Calu3 (cell line): ENCODE results near the gene HTR2B. TPM values are rescaled to one million over a fixed set of nuclear protein-coding genes. Genes with fewer than 3 reads are reported as not detected.

Experiments used
- BruUV-seq: library from RNA; stranded (reverse); fragments of 400-500 nt; replicated peaks from 2 replicates; lab custom pipeline; 2021; lab: Mats Ljungman, UMichigan
- CTCF ChIA-PET: fragments of 300-600 bp; sonication (Branson Sonifier 250); formaldehyde crosslinking; loops from one replicate; lab custom pipeline; 2022; ENCODE audit warnings: antibody characterized with exemption; lab: Charles Lee
- DNase-seq: peaks from one replicate; pipeline ENCODE4 v3.0.0; 2022
- H3K27ac Mint-ChIP-seq: one replicate; pipeline ENCODE4 v1.8.0; 2022; ENCODE audit warnings: mixed read lengths; ENCODE audit not compliant: unreplicated experiment
- H3K27me3 Mint-ChIP-seq: one replicate; pipeline ENCODE4 v1.8.0; 2022; ENCODE audit warnings: mixed read lengths; ENCODE audit not compliant: unreplicated experiment
- H3K36me3 Mint-ChIP-seq: one replicate; pipeline ENCODE4 v1.8.0; 2022; ENCODE audit warnings: mild to moderate bottlenecking, moderate library complexity, mixed read lengths; ENCODE audit not compliant: insufficient read depth, unreplicated experiment
- H3K4me1 Mint-ChIP-seq: one replicate; pipeline ENCODE4 v1.8.0; 2022; ENCODE audit warnings: mild to moderate bottlenecking, low read depth, mixed read lengths; ENCODE audit not compliant: unreplicated experiment
- H3K4me3 Mint-ChIP-seq: one replicate; pipeline ENCODE4 v1.8.0; 2022; ENCODE audit warnings: mild to moderate bottlenecking, low read depth, moderate library complexity, mixed read lengths; ENCODE audit not compliant: unreplicated experiment
- H3K9me3 Mint-ChIP-seq: one replicate; pipeline ENCODE4 v1.8.0; 2022; ENCODE audit warnings: low read depth, mixed read lengths; ENCODE audit not compliant: unreplicated experiment
- CTCF ChIP-seq: fragments of 200-600 bp; IDR thresholded peaks from one replicate; pipeline ENCODE4 v1.8.0; 2022; ENCODE audit warnings: antibody characterized with exemption; ENCODE audit not compliant: unreplicated experiment
- intact Hi-C: fragments of 100-400 bp; cut with micrococcal nuclease; formaldehyde crosslinking; loops from one replicate; pipeline ENCODE4 v1.10.0; 2022; ENCODE audit not compliant: unreplicated experiment
- total RNA-seq: library from RNA; stranded (reverse); gene quantifications from 2 replicates; pipeline ENCODE4 v1.2.3, GENCODE V29; 2022

Gene HTR2B
- total RNA-seq, 1 experiment from 2014 or later, result not detected

GRCh38 chr2:231059756-231060155 is 65.1 kb downstream of the HTR2B start:
- intact Hi-C loops, result loop anchor here (10.0 kb wide), 1 partner anchor 155 kb away; no protein-coding TSS in a partner anchor
- Mint-ChIP-seq H3K27me3 (no peaks in the 10 kb centered on the region), H3K4me1 (peaks cover 30% of the 10 kb centered on the region), H3K4me3 (peak overlapping the region; percentile 85), H3K9me3 (no peaks in the 10 kb centered on the region), H3K36me3 (peaks cover 51% of the 10 kb centered on the region), H3K27ac (peak overlapping the region; percentile 54)
- CTCF ChIA-PET, result no interaction called here
- BruUV-seq, result no TSS peak
- no peak for TF ChIP-seq CTCF
- DNase-seq, result no peak

- Mint-ChIP-seq H3K4me3 (peak overlapping the region; percentile 85), H3K4me1 (peaks cover 30% of the 10 kb centered on the region), H3K36me3 (peaks cover 50% of the 10 kb centered on the region), H3K9me3 (no peaks in the 10 kb centered on the region), H3K27me3 (peaks cover 8% of the 10 kb centered on the region), H3K27ac (peak overlapping the region; percentile 54)
- DNase-seq, result no peak
- TF ChIP-seq CTCF, result no peak
- no TSS peak for BruUV-seq
- CTCF ChIA-PET, result no interaction called here
- intact Hi-C loops, result loop anchor here (10.0 kb wide), 1 partner anchor 154 kb away; no protein-coding TSS in a partner anchor
These were observed 65.9 kb downstream of the HTR2B start for GRCh38 chr2:231058761-231059550.

Other genes starting within 250 kb of the HTR2B start
- gene GPR55, start 199.8 kb downstream of the HTR2B start, total RNA-seq, result not detected in 2 replicates
- gene SPATA3, start 128.9 kb downstream of the HTR2B start, total RNA-seq, result not detected in 2 replicates
- gene C2orf72, start 87.5 kb downstream of the HTR2B start, total RNA-seq, result 0.66 and 0.83 TPM in 2 replicates
- gene PSMD1, start 68.2 kb downstream of the HTR2B start, total RNA-seq, result 113 and 135 TPM in 2 replicates
- 12.8 and 13.6 TPM in 2 replicates for gene ARMC9, start 73.6 kb upstream of the HTR2B start, total RNA-seq